Hematopoietic multipotent progenitor cell treated with erythropoietin and hydrocortisone succinate and interleukin-3 and kit ligand, for 8 days (in vitro differentiated cells): ENCODE measurements around the gene FLT3LG.

Experiments
- DNase-seq: peaks from one replicate; pipeline ENCODE4 v3.0.0-alpha.2; 2015

Gene FLT3LG, protein sequence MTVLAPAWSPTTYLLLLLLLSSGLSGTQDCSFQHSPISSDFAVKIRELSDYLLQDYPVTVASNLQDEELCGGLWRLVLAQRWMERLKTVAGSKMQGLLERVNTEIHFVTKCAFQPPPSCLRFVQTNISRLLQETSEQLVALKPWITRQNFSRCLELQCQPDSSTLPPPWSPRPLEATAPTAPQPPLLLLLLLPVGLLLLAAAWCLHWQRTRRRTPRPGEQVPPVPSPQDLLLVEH

DNA sequence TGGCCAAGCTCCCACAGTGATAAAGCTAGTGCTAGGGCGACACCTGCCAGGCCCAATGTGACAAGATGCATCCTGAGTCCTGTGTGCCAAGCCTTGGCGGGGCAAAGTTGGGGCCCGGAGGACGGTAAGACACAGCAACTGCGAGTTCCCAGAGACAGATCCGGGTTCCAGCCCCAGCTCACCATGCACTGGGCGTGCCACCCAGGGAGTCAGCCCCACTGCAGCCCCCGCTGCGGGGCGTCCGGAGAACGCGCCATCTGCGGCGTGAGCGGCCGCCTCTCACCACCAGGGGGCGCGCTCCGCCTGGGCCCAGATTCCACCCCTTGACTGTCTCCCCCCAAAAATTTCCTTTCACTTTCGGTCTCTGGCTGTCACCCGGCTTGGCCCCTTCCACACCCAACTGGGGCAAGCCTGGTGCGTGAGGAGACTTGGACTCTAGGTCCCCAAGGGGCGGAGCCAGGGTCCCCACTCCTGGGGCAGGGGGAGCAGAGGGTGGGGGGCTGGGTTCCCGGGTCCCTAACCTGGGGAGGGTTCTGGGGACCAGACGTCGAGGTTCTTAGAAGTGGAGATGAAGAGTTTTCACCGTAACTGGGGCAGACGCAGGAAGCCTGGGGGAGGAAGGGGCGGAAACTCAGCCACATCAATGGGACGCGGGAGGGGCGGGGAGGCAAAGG is at the start of gene FLT3LG:
Gene FLT3LG (plus strand): TSS at position 348 of the 674 bp plus-strand sequence. CDS start 425 bp downstream, outside the sequence.
- peak; percentile 90 for DNase-seq

DNA sequence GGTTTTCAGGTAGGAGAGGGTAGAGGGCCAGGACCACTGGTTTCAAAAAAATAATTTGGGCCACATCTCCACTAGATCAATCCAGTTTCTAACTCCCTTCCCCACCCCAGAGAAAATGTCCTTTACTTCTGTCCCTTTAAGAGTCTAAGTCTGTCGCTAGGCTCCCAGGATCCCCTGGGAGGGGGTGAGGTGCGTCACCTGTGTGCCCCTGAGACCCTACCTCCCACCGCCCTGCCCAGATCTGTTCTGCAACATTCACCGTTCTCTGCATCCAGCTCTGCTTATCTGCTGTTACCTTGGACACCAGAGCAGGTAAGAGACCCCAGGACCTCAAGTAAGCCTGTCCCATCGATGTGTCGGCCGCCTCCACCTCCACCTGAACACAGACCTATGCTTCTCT is 48.8 kb upstream of the FLT3LG start, which contains the start of gene GFY:
Gene GFY (plus strand): TSS at position 211 of the 400 bp plus-strand sequence. CDS start 1,043 bp downstream, outside the sequence.
- no peak for DNase-seq

- DNase-seq: no peak
Observed at GRCh38 chr19:49425922-49426592, 48.0 kb upstream of the FLT3LG start.

GRCh38 chr19:49427339-49427738 is 46.7 kb upstream of the FLT3LG start:
- DNase-seq: no peak

- no peak for DNase-seq
Observed at GRCh38 chr19:49427855-49428546, 46.0 kb upstream of the FLT3LG start.

GRCh38 chr19:49428547-49429451 is 45.2 kb upstream of the FLT3LG start:
- no peak for DNase-seq

GRCh38 chr19:49430172-49430677 is 43.8 kb upstream of the FLT3LG start:
- no peak for DNase-seq

GRCh38 chr19:49430678-49431329 is 43.2 kb upstream of the FLT3LG start:
- peak; percentile 46 for DNase-seq

DNA sequence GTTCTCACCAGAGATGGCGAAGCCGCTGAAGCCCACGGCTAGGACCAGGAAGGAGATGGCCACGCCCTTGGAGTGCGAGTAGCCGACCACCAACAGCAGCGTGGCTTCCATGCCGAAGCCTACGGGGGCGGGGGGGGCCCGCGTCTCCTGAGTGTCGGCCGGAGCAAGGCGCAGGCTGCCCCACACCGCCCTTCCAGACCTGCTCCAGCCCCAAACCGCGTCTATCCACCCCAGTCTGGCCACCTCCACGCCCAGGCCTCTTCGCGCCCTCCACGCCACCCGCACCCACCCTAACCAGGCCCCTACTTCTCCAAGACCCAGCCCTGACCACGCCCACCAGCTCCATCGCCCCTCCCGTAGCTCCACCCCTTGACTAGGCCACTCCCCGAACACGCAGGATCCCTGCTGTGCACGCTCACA is 42.7 kb upstream of the FLT3LG start:
- no peak for DNase-seq

- no peak for DNase-seq
Observed at GRCh38 chr19:49432141-49433073, 41.6 kb upstream of the FLT3LG start.

- DNase-seq: no peak
Observed at GRCh38 chr19:49433240-49433901, 40.6 kb upstream of the FLT3LG start.

DNA sequence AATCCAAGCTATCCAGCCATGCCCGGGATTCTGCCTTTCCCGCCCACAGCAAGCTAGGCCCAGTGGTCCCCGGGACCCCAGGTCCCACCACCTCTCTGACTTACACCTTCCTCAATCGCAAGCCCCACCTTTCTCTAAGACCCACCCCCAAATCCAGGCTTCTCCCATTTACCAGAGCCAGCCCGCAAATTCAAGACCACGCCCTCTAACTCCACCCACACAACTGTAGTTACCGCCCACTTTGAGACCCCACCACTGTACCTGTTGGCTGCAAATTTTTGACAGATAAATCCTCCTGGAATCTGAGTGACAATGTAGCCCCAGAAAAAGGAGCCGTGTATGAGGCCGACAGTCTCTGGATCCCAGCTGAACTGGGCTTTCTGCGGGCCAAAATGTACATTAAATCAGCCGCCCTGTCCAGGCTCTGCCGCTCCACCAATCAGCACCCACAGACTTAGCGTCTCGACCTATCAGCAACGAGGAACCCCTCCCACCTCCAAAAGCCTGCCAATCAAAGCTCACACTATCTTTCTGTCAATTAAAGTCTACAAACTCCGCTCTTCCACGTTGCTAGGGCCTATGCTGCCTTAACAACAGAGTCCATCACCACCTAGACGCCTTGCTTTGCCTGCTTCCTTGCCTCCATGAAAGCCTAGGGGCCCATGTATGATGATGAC is 39.0 kb upstream of the FLT3LG start:
- DNase-seq: peak; percentile 18

GRCh38 chr19:49435670-49436069 is 38.3 kb upstream of the FLT3LG start:
- DNase-seq: no peak

DNA sequence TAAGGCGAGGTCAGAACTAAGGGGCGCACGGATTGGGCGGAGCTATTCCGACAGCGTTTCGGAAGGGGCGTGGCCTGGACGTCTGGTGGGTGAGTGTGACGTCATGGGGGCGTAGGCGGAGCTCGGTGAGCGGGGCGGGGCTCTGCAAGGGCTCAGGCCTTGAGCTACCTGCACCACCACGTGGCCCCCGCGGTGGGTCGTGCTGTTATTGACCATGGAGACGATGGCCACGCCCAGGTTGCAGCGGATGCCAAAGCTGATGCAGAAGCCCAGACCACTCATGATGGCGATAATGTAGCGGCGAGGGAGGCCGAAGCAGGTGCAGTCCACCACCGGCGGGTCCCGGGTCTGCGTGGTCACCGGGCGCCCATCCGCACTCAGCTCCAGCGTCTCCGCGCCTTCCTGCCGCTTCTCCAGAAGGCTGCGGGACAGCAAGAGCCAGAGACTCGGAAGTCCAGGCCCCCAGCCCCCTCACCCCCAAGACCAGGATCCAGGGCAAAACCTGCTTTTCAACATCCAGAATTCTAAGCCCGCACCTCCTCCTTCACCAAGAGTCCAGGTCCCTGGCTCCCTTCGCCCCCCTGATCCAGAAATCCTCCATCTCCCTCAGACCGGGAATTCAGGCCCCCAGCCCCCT is 37.5 kb upstream of the FLT3LG start:
- peak; percentile 48 for DNase-seq

GRCh38 chr19:49437231-49437630 is 36.8 kb upstream of the FLT3LG start:
- no peak for DNase-seq

- DNase-seq: no peak
Observed at GRCh38 chr19:49438261-49438660, 35.8 kb upstream of the FLT3LG start.

- DNase-seq: no peak
Observed at GRCh38 chr19:49439836-49440235, 34.2 kb upstream of the FLT3LG start.

DNA sequence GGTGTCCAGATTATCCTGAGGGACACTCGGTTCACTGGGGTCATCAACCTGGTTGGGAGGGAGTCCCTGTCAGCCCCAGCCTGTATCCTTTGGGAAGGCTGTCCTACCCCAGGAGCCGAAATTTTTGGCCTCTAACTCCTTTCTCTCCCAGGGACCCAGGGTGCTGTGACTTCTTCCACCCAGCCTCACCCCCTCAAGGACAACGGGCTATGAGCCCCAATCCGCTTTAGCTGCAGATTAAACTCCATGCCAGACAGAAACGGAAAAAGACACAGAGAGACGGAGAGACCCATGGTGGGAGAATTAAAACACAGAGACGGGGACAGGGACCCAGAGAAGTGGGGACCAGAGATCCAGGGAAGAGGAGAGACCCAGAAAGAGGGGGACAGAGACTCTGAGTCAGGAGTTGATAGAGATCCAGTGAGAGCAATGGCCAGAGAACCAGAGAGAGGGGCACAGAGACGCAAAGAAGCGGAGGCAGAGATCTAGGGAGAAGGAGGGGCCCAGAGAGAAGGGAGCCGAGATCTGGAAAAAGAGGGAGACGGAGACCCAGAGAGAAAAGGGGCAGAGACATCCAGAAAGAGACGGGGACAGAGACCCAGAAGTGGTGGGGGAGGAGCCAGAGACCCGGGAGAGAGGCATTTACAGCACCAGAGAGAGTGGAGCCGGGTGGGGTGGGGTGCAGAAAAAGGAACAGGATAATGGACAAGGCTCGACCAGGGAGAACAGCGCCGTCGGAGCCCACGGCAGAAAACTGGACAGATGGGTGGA is 33.4 kb upstream of the FLT3LG start:
- no peak for DNase-seq
